Muscle of leg (tissue), 11 donors: Measurements from ENCODE around the gene RPL31. TPM values are rescaled to one million over a fixed set of nuclear protein-coding genes. Genes with fewer than 3 reads are reported as not detected.

Source experiments
- DNase-seq: peaks from one replicate; pipeline ENCODE4 v3.0.0; 2013
- H3K27ac ChIP-seq: one replicate; pipeline ENCODE4 v1.5.1; 2013; ENCODE audit warnings: mild to moderate bottlenecking, low read length, control low read depth
- H3K27me3 ChIP-seq: one replicate; pipeline ENCODE4 v1.6.1; 2013; ENCODE audit warnings: low read length; ENCODE audit not compliant: control insufficient read depth, insufficient read depth
- H3K36me3 ChIP-seq: one replicate; pipeline ENCODE4 v1.6.1; 2013; ENCODE audit warnings: low read length; ENCODE audit not compliant: control insufficient read depth, insufficient read depth
- H3K4me1 ChIP-seq: one replicate; pipeline ENCODE4 v1.6.1; 2013; ENCODE audit warnings: low read length; ENCODE audit not compliant: control insufficient read depth, insufficient read depth
- H3K4me3 ChIP-seq: one replicate; pipeline ENCODE4 v1.5.1; 2013; ENCODE audit warnings: low read length, control low read depth
- H3K9me3 ChIP-seq: replicated peaks from 2 replicates; pipeline ENCODE4 v1.6.1; 2013; ENCODE audit warnings: low read depth, low read length; ENCODE audit not compliant: control insufficient read depth
- WGBS: methylation state at CpG from one replicate; pipeline ENCODE4 v1.1.5; 2013; ENCODE audit warnings: missing lambda C conversion rate; ENCODE audit not compliant: insufficient coverage; 5-methylcytosine and 5-hydroxymethylcytosine counted together
- polyA plus RNA-seq, 8 donors: library from polyadenylated mRNA; unstranded; fragments of 120-200 nt; gene quantifications; one replicate each; pipeline versions ENCODE4 v1.2.1 to v1.2.3, GENCODE V29; 2013; ENCODE audit warnings: inconsistent platforms in 1 of 8, low replicate concordance in 1 of 8; ENCODE audit not compliant: insufficient read length in 8 of 8, insufficient read depth in 1 of 8
- total RNA-seq: library from RNA; stranded (reverse); fragments of 120-200 nt; gene quantifications from one replicate; pipeline ENCODE4 v1.2.4, GENCODE V29; 2013

Gene RPL31
- total and polyA plus RNA-seq, 9 donors: 3,265 to 5,883 (median 3,883) TPM

DNA sequence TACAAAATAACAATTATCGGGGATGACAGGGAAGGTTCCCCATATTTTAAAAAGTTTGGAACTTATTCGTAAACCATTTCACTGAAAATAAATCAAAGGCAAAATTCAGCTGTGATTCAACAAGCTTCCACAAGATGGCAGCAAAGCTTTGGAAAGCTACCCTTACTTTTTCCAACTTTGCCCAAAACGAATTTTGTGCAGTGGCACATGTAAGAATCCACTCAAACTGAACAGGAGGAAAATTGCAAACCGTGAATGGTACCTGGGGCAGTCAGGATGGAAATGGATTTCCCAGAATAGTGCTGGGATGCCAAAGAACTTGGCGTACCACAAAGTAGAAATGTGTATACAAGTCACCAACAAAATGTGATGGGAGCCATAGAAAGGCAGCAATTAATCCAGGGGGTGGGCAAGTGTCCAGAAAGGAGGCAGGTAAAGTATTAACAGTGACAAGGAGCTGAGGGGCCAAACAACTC lies 10.7 kb downstream of the RPL31 start:
- no peaks in the 10 kb centered on the region for H3K4me1 ChIP-seq
- H3K36me3 ChIP-seq: peaks cover 35% of the 10 kb centered on the region
- H3K9me3 ChIP-seq: no peaks in the 10 kb centered on the region
- H3K27me3 ChIP-seq: no peaks in the 10 kb centered on the region
- 48% methylated on average over 4 of the region's 5 CpGs for WGBS
- peak; percentile 55 for DNase-seq
- H3K27ac ChIP-seq: no peak overlapping the region
- H3K4me3 ChIP-seq: no peak overlapping the region

DNA sequence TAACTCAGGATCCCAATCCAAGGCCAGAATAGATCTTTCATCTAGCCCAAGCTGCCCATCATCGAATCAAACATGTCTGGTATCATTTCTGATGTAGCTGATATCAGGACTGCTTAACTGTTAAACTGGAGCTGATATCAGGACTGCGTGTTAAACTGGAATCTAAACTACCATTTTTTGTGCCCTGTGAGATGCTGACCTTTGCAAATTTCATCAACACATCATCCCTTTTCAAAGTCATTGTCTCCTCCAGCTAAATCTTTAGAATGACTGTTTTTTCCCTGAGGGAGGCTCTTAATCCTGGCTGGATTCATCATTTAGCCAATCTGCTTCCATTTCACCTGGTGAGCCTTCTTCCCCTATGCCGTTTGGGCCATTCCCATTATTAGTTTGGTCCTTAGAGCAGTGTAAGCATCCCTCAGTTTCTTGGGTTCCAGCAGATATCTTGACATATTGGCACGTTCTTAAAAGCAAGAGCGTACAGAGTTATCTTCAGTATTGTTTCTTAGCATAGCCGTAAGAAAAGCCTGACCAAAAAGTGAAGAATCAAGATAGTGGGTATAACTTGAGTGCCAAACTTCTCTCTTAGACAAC lies 12.3 kb downstream of the RPL31 start:
- Histone ChIP-seq H3K4me1 (no peaks in the 10 kb centered on the region), H3K4me3 (no peak overlapping the region), H3K27ac (no peak overlapping the region), H3K9me3 (no peaks in the 10 kb centered on the region), H3K27me3 (no peaks in the 10 kb centered on the region), H3K36me3 (peaks cover 32% of the 10 kb centered on the region)
- 100% methylated on average over 1 of the region's 6 CpGs for WGBS
- no peak for DNase-seq

DNA sequence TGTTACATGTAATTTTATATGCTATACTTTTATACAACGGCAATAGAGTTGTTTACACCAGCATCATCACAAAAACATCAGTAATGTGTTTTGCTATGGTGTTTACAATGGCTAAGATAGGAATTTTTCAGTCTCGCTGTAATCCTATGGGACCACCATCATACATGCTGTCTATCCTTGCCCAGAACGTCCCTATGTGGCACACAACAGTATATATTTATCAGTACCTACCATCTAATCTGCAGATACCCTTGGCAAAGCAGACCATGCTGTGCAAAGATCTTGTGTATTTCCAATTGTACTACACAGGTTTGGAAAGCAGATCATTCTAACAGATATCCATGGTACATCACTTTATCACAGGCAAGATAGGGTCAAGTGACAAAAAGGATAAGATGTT lies 15.3 kb downstream of the RPL31 start:
- Histone ChIP-seq H3K4me1 (no peaks in the 10 kb centered on the region), H3K4me3 (no peak overlapping the region), H3K36me3 (peaks cover 35% of the 10 kb centered on the region), H3K27me3 (no peaks in the 10 kb centered on the region), H3K27ac (no peak overlapping the region), H3K9me3 (no peaks in the 10 kb centered on the region)
- 80% methylated on average over 1 of the region's 3 CpGs for WGBS
- no peak for DNase-seq

DNA sequence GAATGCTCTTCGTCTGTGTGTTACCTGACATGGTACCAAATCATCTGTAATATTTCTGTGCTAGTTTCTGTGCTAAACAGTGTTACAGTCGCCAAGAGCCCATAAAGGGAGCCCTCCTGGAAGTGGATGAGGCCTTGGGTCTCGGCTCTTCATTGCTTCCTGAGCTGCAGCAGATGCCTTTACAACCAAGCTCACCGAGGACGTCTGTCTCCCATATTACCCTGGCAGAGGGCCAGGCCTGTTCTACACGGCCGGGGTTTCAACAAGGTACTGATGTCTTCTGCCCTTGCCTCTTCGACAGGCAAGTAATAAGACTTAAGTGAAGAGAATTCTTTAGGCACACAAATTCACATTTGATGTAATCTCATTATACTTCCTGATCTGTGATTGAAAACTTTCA lies 16.8 kb downstream of the RPL31 start:
- DNase-seq: no peak
- WGBS: no CpG with 5 or more reads among the region's 8 CpGs

DNA sequence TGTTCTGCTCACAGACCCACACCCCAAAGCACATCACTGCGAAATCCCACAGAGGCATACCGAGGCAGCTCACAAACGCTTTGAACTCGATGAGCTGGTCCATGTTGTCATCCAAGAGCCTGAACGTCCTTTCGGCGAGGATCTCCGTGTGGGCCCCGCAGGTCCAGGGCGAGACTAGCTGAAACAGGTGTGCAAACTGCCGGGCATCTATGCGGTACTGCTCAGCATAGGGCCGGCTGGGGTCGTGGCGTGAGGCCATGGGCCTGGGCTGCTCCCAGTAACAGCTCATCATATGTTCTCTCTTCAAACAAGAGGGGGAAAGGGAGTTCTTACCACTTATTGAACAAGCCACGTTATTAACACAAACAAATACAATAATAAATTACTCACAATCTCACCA lies 20.1 kb downstream of the RPL31 start:
- DNase-seq: no peak
- no peaks in the 10 kb centered on the region for H3K9me3 ChIP-seq
- H3K36me3 ChIP-seq: peaks cover 33% of the 10 kb centered on the region
- WGBS: 63% methylated on average over 10 of the region's 16 CpGs
- H3K4me1 ChIP-seq: no peaks in the 10 kb centered on the region
- no peak overlapping the region for H3K4me3 ChIP-seq
- H3K27me3 ChIP-seq: no peaks in the 10 kb centered on the region
- no peak overlapping the region for H3K27ac ChIP-seq

More for the DNA sequence above, 16.8 kb downstream of the RPL31 start:
- Histone ChIP-seq H3K27ac (no peak overlapping the region), H3K4me3 (no peak overlapping the region), H3K36me3 (peaks cover 31% of the 10 kb centered on the region), H3K27me3 (no peaks in the 10 kb centered on the region), H3K9me3 (no peaks in the 10 kb centered on the region), H3K4me1 (no peaks in the 10 kb centered on the region)

DNA sequence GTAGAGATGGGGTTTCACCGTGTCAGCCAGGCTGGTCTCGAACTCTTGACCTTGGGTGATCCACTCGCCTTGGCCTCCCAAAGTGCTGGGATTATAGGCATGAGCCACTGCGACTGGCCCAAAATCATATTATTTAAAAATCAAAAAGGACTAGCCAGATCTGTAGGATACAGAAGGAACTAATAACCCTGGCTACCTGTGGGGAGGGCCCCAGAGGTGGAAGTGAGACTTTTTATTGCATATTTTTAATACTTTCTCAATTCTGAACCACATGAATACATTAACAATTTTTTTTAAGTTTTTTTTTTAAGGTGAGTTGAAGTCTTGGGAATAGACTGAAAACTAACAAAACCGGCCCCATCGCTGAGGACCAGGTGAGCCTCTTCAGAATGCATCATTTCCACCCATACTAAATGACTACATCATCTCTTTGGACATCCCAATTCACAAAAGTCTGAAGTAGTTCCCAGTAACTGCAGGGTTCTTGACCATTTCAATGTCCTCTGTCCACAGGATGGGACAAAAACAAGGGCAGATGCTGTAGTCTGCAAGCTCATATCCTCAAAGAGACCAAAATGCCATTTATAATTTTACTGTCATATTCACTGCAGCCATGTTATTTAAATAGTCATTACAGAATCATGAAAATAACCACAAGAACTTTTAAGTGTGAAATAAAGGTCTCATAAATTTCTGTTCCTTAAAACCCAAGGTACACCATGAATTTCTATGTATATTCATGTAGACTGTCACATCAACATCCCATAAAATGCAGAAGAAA lies 21.4 kb downstream of the RPL31 start:
- no peak overlapping the region for H3K4me3 ChIP-seq
- 100% methylated on average over 1 of the region's 6 CpGs for WGBS
- no peaks in the 10 kb centered on the region for H3K27me3 ChIP-seq
- no peaks in the 10 kb centered on the region for H3K4me1 ChIP-seq
- DNase-seq: no peak
- no peaks in the 10 kb centered on the region for H3K9me3 ChIP-seq
- no peak overlapping the region for H3K27ac ChIP-seq
- peaks cover 37% of the 10 kb centered on the region for H3K36me3 ChIP-seq

DNA sequence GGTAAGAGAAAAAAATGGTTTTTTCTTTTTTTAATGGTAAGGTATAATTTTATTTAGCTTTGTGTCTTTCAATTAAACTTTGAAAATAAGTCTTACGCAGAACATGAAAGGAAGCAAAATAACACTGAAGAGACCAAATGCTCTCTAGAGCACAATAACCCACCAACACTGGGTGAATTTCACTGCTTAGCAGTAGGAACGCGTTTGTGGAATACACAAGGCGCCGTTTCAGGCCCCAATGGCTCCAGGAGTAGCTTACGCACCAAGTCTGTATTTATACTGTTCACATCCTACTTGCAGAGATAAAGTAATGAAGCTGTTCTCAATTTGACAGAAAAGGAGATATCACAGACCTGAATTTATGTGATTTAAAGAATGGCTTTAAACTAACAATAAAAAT lies 23.5 kb downstream of the RPL31 start:
- Histone ChIP-seq H3K27ac (no peak overlapping the region), H3K36me3 (peaks cover 37% of the 10 kb centered on the region), H3K4me1 (no peaks in the 10 kb centered on the region), H3K4me3 (no peak overlapping the region), H3K27me3 (no peaks in the 10 kb centered on the region), H3K9me3 (no peaks in the 10 kb centered on the region)
- WGBS: no CpG with 5 or more reads among the region's 6 CpGs
- DNase-seq: no peak

DNA sequence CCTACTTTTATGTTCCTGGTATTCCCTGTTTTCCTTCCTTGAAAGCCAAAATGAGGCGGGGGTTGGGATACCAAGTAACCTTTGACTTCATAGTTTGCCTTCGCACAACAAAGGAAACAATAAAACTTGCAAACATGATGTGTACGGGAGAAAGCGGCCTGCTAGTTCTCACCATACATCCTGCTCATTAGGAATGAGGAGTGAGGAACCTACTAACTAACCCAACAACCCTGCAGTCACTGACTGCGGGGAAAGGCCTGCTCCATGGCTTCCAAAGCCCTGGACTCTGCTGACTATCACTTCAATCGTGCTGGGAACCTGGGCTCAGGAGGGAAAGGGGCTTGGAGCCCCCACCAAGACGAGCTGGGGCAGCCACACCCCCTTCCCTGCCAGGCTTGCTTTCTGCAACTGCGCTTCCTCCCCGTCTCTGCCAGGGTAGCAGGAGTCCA lies 24.2 kb downstream of the RPL31 start:
- WGBS: 7% methylated on average over 2 of the region's 9 CpGs
- Histone ChIP-seq H3K9me3 (no peaks in the 10 kb centered on the region), H3K36me3 (peaks cover 32% of the 10 kb centered on the region), H3K27ac (no peak overlapping the region), H3K4me1 (no peaks in the 10 kb centered on the region), H3K27me3 (no peaks in the 10 kb centered on the region), H3K4me3 (no peak overlapping the region)
- DNase-seq: no peak

DNA sequence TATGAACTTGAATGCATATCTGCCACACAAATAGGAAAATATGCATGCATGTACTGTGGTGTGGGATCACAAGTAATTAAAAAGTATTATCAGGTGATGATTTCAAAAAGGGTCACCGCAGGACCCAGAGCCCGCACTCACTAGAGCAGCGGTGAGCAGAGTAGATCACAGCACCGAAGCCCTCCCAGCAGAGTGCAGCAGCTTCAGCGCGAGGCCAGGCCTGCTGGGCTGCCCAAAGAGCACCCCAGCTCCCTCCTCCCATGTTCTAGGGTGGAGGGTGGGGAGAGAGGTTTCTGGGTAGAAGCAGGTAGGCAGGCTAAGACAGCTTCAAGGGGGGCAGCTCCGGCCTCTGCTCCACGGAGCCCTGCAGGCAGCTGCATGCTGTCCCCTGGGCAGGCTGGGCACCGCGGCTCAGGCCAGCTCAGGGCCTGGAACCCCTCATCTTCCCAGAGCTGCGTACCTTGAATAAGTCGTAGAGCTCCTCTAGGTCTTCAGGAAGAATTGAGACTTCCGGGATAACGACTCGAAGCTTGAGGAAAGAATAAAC lies 24.9 kb downstream of the RPL31 start:
- peaks cover 29% of the 10 kb centered on the region for H3K36me3 ChIP-seq
- WGBS: 84% methylated on average over 15 of the region's 15 CpGs
- H3K27me3 ChIP-seq: no peaks in the 10 kb centered on the region
- no peaks in the 10 kb centered on the region for H3K9me3 ChIP-seq
- H3K4me3 ChIP-seq: no peak overlapping the region
- no peak for DNase-seq
- H3K4me1 ChIP-seq: no peaks in the 10 kb centered on the region
- no peak overlapping the region for H3K27ac ChIP-seq

DNA sequence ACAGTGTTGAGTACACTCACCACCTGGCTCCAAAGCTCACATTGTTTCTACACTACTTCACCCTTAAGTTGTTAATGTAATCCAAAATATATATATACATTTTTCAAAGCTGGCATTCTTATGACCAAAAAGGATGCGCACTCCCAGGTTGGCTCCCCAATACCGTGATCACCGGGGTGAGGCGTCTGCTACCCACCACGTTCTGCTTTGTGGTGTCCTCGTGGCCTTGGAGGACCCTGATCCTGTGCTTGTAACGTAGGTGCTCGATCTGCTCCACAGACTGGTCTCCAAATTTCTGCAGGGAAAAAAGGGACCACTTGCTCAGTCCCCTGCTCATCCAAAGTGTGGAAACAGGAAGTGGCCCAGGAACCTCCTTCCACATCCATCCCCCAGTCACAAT lies 25.8 kb downstream of the RPL31 start:
- Histone ChIP-seq H3K4me1 (no peaks in the 10 kb centered on the region), H3K4me3 (no peak overlapping the region), H3K27ac (no peak overlapping the region), H3K36me3 (peaks cover 33% of the 10 kb centered on the region), H3K27me3 (no peaks in the 10 kb centered on the region), H3K9me3 (no peaks in the 10 kb centered on the region)
- 87% methylated on average over 7 of the region's 8 CpGs for WGBS
- DNase-seq: no peak
